ENCODE results near the gene AIFM3. TPM values are rescaled to one million over a fixed set of nuclear protein-coding genes. Genes with fewer than 3 reads are reported as not detected.

Gene AIFM3
- total and polyA plus RNA-seq, 7 donors, result 0.66 to 105 (median 1.9) TPM

DNA sequence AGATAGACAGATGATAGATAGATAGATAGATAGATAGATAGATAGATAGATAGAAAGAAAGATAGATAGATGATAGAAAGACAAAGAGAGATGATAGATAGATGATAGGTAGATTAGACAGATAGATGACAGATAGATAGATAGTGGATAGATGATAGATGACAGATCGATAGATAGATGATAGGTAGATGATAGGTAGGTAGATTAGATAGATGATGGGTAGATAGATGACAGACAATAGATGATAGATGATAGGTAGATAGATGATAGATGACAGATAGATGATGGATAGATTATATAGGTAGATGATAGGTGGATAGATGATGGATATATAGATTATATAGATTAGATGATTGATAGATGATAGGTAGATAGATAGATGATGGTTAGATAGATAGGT lies 19.3 kb downstream of the AIFM3 start:
- Histone ChIP-seq H3K4me1 (peaks cover 0 to 23% (median 19%) of the 10 kb centered on the region in 4 donors), H3K36me3 (peaks cover 1 to 68% (median 15%) of the 10 kb centered on the region in 4 donors), H3K27me3 (no peaks in the 10 kb centered on the region), H3K27ac (no peak overlapping the region), H3K4me3 (no peak overlapping the region), H3K9me3 (no peaks in the 10 kb centered on the region)
- intact Hi-C loops (cut with DNase I), result no loop called here
- WGBS, 2 donors, result 96 to 97% methylated on average over 1 of the region's 1 CpG
- DNase-seq, result no peak
- no peak for TF ChIP-seq EP300 (IDR thresholded peaks at IDR 0.05)
- no peak for TF ChIP-seq POLR2A (IDR thresholded peaks at IDR 0.05)
- no peak for TF ChIP-seq POLR2AphosphoS5 (IDR thresholded peaks at IDR 0.05)
- TF ChIP-seq, protein P1, sequence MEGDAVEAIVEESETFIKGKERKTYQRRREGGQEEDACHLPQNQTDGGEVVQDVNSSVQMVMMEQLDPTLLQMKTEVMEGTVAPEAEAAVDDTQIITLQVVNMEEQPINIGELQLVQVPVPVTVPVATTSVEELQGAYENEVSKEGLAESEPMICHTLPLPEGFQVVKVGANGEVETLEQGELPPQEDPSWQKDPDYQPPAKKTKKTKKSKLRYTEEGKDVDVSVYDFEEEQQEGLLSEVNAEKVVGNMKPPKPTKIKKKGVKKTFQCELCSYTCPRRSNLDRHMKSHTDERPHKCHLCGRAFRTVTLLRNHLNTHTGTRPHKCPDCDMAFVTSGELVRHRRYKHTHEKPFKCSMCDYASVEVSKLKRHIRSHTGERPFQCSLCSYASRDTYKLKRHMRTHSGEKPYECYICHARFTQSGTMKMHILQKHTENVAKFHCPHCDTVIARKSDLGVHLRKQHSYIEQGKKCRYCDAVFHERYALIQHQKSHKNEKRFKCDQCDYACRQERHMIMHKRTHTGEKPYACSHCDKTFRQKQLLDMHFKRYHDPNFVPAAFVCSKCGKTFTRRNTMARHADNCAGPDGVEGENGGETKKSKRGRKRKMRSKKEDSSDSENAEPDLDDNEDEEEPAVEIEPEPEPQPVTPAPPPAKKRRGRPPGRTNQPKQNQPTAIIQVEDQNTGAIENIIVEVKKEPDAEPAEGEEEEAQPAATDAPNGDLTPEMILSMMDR (IDR thresholded peaks at IDR 0.05), result no peak

DNA sequence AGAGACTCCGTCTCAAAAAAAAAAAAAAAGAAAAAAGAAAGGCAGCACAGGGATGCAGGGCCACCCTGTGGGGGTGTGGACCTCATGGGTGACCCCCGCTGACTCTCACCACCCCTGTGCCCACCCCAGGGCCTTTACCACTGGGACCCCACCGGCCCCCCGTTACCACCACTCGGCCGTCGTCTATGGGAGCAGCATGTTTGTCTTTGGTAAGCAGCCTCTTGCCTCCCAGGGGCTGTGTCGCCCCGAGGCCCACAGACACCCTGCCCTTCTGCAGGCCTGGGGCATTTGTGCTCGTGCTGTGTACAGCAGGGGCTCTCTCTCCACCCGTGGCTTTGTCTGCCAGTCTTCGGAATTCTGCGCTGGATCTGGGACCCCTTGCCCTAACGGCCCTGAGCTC lies 20.3 kb downstream of the AIFM3 start:
- WGBS, 2 donors, result 94 to 95% methylated on average over 14 of the region's 14 CpGs
- no peak for TF ChIP-seq POLR2AphosphoS5 (IDR thresholded peaks at IDR 0.05)
- no peak for TF ChIP-seq POLR2A (IDR thresholded peaks at IDR 0.05)
- TF ChIP-seq, protein P1 (IDR thresholded peaks at IDR 0.05), result no peak
- no peak for TF ChIP-seq EP300 (IDR thresholded peaks at IDR 0.05)
- Histone ChIP-seq H3K4me1 (peaks cover 0 to 21% (median 16%) of the 10 kb centered on the region in 4 donors), H3K36me3 (peaks cover 11 to 78% (median 25%) of the 10 kb centered on the region in 4 donors), H3K27ac (no peak overlapping the region), H3K9me3 (no peaks in the 10 kb centered on the region), H3K27me3 (no peaks in the 10 kb centered on the region), H3K4me3 (no peak overlapping the region)
- intact Hi-C loops (cut with DNase I), result no loop called here
- DNase-seq, result no peak

DNA sequence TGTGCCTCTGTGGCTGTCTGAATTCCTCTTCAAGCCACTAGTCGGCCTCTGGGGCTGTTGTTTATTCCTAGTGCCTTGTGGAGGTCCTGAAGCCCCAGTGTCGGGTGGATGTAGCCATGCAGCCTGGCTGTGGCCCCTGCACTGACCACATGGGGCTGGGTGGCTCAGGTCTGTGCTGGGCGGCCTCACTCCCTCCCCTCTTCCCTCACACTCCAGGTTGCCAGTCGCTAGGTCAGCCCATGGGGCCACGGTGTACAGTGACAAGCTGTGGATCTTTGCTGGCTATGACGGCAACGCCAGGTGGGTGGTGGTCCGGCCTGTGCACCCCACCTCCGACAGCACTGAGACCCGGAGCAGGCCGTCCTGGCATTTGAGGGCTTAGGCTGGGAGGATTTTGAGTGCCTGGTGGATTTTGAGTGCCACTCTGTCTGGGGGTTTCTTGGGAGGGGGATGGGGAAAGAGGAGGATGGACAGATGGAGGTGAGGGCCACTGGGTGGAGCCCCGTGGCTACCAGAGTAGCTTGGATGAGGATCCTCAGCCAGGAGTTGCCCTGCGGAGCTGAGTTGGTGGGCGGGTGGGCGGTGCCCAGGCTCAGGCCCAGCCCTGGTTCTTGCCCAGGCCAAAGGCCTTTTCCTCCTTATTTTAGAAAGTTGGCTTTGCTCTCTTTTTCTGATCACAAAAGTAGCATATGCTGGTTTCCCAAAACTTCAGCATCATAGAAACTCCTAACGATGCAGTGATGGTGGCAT lies 21.7 kb downstream of the AIFM3 start:
- Histone ChIP-seq H3K27ac (no peak overlapping the region), H3K4me1 (peaks cover 0 to 9% (median 3%) of the 10 kb centered on the region in 4 donors), H3K36me3 (peaks cover 18 to 86% (median 35%) of the 10 kb centered on the region in 4 donors), H3K9me3 (no peaks in the 10 kb centered on the region), H3K27me3 (no peaks in the 10 kb centered on the region), H3K4me3 (no peak overlapping the region)
- 94% methylated on average over 16 of the region's 16 CpGs for whole genome bisulfite sequencing, 2 donors
- TF ChIP-seq POLR2A (IDR thresholded peaks at IDR 0.05) (no peak), POLR2AphosphoS5 (IDR thresholded peaks at IDR 0.05) (no peak), EP300 (IDR thresholded peaks at IDR 0.05) (no peak)
- TF ChIP-seq, protein P1 (IDR thresholded peaks at IDR 0.05), result no peak
- no peak for DNase-seq
- intact Hi-C loops (cut with DNase I), result no loop called here

DNA sequence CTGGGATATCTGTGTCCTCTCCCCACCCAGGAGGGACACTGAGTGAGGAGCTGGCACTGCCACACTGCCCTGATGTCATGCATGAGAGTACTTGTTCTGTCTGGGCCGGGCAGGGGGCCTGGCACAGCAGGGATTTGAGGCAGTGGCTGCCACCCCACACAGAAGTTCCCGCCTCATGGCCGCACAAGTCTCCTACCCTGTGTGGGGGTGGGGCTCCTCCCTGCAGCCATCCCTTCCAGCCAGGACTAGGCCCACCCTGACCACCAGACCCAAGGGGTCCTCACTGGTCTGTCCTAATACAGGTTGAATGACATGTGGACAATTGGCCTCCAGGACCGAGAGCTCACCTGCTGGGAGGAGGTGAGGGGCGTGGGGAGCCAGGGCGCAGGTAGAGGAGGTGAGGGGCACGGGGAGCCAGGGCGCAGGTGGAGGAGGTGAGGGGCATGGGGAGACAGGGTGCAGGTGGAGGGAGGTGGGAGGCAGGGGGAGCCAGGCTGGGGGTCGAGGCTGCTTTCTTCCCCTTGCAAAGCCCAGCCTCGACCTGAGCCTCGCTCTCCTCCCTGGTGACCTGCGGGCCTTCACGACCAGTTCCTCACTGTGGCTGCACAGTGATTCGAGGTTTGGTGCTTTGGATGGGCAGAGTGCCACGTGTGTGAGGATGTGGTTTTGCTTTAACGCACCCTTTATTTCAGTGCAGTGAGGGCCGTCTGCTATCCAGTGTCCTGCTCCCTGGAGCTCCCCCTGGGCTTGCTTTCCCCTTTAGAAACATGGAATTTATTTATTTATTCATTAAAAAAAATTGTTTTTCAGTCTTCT lies 22.5 kb downstream of the AIFM3 start:
- intact Hi-C loops (cut with DNase I), result no loop called here
- WGBS, 2 donors, result 60 to 70% methylated on average over 17 of the region's 17 CpGs

More for the DNA sequence above, 22.5 kb downstream of the AIFM3 start:
- Histone ChIP-seq H3K4me3 (no peak overlapping the region), H3K4me1 (peaks cover 0 to 1% (median 0%) of the 10 kb centered on the region in 4 donors), H3K27ac (no peak overlapping the region), H3K27me3 (no peaks in the 10 kb centered on the region), H3K9me3 (no peaks in the 10 kb centered on the region), H3K36me3 (peaks cover 18 to 88% (median 38%) of the 10 kb centered on the region in 4 donors)
- no peak for DNase-seq
- TF ChIP-seq POLR2AphosphoS5 (IDR thresholded peaks at IDR 0.05), result no peak
- TF ChIP-seq, protein P1 (IDR thresholded peaks at IDR 0.05), result no peak
- no peak for TF ChIP-seq EP300 (IDR thresholded peaks at IDR 0.05)
- no peak for TF ChIP-seq POLR2A (IDR thresholded peaks at IDR 0.05)
